Ovary (tissue), 9 donors: Measurements from ENCODE around the gene KLHL22. TPM values are rescaled to one million over a fixed set of nuclear protein-coding genes. Genes with fewer than 3 reads are reported as not detected.
"Not testable (repeated sequence)": the region's sequence is repeated elsewhere in the genome, so short reads cannot be mapped to it uniquely, and the experiment has no call there.

Source experiments
- DNase-seq, 5 donors: peaks; one replicate each; pipeline ENCODE4 v3.0.0-alpha.2; 2019 to 2020
- H3K27ac ChIP-seq, 2 donors: fragments of 200-600 bp; one replicate each; pipeline versions ENCODE4 v1.5.1 to v1.8.0; 2019 to 2022
- H3K27me3 ChIP-seq: fragments of 200-600 bp; one replicate; pipeline ENCODE4 v1.8.0; 2022
- H3K36me3 ChIP-seq: fragments of 200-600 bp; sonication (generic); one replicate; pipeline ENCODE4 v1.5.1; 2019
- H3K4me1 ChIP-seq: one replicate; pipeline ENCODE4 v1.8.1; 2013; ENCODE audit warnings: mild to moderate bottlenecking, moderate library complexity; ENCODE audit not compliant: insufficient read depth
- H3K4me3 ChIP-seq: fragments of 200-600 bp; sonication (generic); one replicate; pipeline ENCODE4 v1.5.1; 2017
- H3K9me3 ChIP-seq, 2 donors: fragments of 200-600 bp in 1 of 2; sonication (generic) in 1 of 2; one replicate each; pipeline versions ENCODE4 v1.5.1 to v1.8.1; 2013 to 2019; ENCODE audit warnings: mild to moderate bottlenecking in 1 of 2, moderate library complexity in 1 of 2
- EP300 ChIP-seq: sonication (generic); formaldehyde crosslinking; IDR thresholded peaks from one replicate; pipeline ENCODE4 v1.6.1; 2017; ENCODE audit warnings: antibody characterized with exemption
- POLR2A ChIP-seq: fragments of 450-650 bp; IDR thresholded peaks from one replicate; pipeline ENCODE4 v1.6.1; 2017; ENCODE audit warnings: antibody characterized with exemption, mild to moderate bottlenecking, moderate library complexity
- WGBS, 3 donors: extraction: QIAGEN DNeasy Blood & Tissue Kit in 1 of 3; methylation state at CpG; one replicate each; pipeline versions ENCODE4 v1.1.5 to v1.1.7; 2013 to 2017; 5-methylcytosine and 5-hydroxymethylcytosine counted together
- intact Hi-C, 4 donors: fragments of 100-400 bp; cut with DNase I; formaldehyde crosslinking; loops; one replicate each; pipeline versions ENCODE4 v1.11.0 to v1.15.1; 2022 to 2023
- polyA plus RNA-seq, 2 donors: library from polyadenylated mRNA; stranded (reverse); fragments of 200-250 nt in 1 of 2; fragments of 350-450 nt in 1 of 2; fragmentation: Illumina TruSeq in 1 of 2; extraction: RNeasy Lipid Tissue Mini Kit (QIAGEN cat#74804) in 1 of 2; gene quantifications; one replicate each; pipeline ENCODE4 v1.2.3, GENCODE V29; 2013 to 2014
- total RNA-seq, 7 donors: library from RNA; depleted of rRNA in 2 of 7; stranded (reverse); fragments of >200 nt in 2 of 7; fragmentation: NEBNext Ultra II Directional in 3 of 7; extraction: Animal tissue kit (Norgen Biotek cat#: 25700) in 3 of 7; gene quantifications; one replicate each; pipeline versions ENCODE4 v1.1.0 to v1.2.4, GENCODE V29; 2016 to 2023
- TF ChIP-seq, protein P1 (sequence below), 3 donors: fragments of 450-650 bp in 2 of 3; fragments of 200-600 bp in 1 of 3; IDR thresholded peaks; one replicate each; pipeline versions ENCODE4 v1.5.1 to v1.8.0; 2016 to 2022; ENCODE audit warnings: antibody characterized with exemption in 3 of 3, mild to moderate bottlenecking in 1 of 3
- donor health status: DM: no; HTN: no; CAD: no; lungs with moderate emphysema.
- donor health status: DM: no; HTN: no; CAD: no.
- donor health status: Bipolar disorder and iron deficiency.
- donor health status: DM: yes; HTN: yes; CAD: no.
- donor health status: DM: no; HTN: no; CAD: no.
- donor health status: DM: yes; HTN: yes; CAD: no.

The KLHL22 gene
- total and polyA plus RNA-seq, 9 donors: 24.6 to 42.9 (median 28.7) TPM

DNA sequence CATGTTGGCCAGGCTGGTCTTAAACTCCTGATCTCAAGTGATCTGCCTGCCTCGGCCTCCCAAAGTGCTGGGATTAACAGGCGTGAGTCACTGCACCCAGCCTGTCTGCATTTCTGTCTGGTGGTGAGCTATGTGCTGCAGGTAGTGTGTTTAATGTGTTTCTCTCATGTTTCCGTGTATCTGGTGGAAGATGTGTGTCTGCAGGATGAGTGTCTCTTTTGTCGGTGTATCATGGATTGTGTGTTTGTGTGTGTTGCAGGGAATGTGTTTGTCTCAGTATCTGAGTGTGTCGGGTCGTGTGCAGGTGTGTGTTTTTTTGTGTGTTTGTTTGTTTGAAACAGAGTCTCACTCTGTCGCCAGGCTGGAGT is 74.1 kb downstream of the KLHL22 start:
- 84 to 91% (median 89%) methylated on average over 7 of the region's 7 CpGs for WGBS, 3 donors
- intact Hi-C loops: loop anchor here in 2 of 4 donors (2.0 to 10.0 kb wide), 3 partner anchors 15 to 153 kb away; partner anchors contain the start of genes KLHL22 (in 1 of the 2) and SCARF2 (in 1 of the 2)
- H3K27ac ChIP-seq: no peak overlapping the region
- no peaks in the 10 kb centered on the region for H3K36me3 ChIP-seq
- H3K9me3 ChIP-seq: no peaks in the 10 kb centered on the region
- H3K4me3 ChIP-seq: no peak overlapping the region
- H3K4me1 ChIP-seq: peaks cover 12% of the 10 kb centered on the region
- peak in 1 of 5 donors; percentile 3 for DNase-seq
- TF ChIP-seq, protein P1, sequence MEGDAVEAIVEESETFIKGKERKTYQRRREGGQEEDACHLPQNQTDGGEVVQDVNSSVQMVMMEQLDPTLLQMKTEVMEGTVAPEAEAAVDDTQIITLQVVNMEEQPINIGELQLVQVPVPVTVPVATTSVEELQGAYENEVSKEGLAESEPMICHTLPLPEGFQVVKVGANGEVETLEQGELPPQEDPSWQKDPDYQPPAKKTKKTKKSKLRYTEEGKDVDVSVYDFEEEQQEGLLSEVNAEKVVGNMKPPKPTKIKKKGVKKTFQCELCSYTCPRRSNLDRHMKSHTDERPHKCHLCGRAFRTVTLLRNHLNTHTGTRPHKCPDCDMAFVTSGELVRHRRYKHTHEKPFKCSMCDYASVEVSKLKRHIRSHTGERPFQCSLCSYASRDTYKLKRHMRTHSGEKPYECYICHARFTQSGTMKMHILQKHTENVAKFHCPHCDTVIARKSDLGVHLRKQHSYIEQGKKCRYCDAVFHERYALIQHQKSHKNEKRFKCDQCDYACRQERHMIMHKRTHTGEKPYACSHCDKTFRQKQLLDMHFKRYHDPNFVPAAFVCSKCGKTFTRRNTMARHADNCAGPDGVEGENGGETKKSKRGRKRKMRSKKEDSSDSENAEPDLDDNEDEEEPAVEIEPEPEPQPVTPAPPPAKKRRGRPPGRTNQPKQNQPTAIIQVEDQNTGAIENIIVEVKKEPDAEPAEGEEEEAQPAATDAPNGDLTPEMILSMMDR (IDR thresholded peaks at IDR 0.05): no peak
- TF ChIP-seq POLR2A (no peak), EP300 (no peak)
- H3K27me3 ChIP-seq: no peaks in the 10 kb centered on the region

DNA sequence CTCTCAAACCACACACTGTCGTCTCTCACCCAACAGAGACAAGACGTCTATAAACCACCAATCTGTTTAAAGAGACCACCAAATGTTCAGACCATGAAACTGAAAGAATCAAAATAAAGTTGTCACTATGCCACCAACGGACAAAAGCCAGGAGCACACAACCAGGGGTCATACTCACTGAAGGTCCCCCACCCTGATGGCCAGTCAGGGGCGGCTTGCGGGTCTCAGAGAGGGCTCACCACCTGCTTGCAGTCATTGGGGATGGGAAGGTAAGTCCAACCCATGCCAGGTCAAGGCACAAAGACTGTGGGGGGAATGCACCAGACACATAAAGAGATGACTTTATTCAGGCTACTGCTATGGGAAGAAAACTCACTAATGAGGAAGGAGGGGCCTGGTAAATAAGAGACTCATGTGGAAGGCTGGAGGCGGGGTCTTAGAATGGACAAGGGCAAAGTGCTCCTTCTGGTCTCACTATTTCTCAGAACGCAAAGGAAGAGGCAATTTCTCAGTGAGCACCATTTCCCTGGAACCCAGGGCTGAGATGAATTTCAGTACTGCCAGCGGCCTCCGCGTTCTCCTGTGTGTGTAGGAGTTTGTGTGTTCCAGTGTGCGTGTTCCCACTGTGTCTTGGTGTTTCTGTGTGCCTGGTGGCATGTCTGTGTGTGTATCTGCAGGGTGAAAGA is 75.3 kb downstream of the KLHL22 start:
- WGBS, 3 donors: 86 to 90% (median 89%) methylated on average over 11 of the region's 11 CpGs
- Histone ChIP-seq H3K9me3 (no peaks in the 10 kb centered on the region), H3K4me1 (peaks cover 12% of the 10 kb centered on the region), H3K27me3 (no peaks in the 10 kb centered on the region), H3K4me3 (no peak overlapping the region), H3K36me3 (no peaks in the 10 kb centered on the region), H3K27ac (no peak overlapping the region)
- intact Hi-C loops: loop anchor here in 2 of 4 donors (2.0 to 10.0 kb wide), 3 partner anchors 17 to 155 kb away; partner anchors contain the start of genes KLHL22 (in 1 of the 2) and SCARF2 (in 1 of the 2)
- DNase-seq: peak in 1 of 5 donors; percentile 20
- TF ChIP-seq POLR2A (no peak), EP300 (no peak)
- TF ChIP-seq, protein P1 (IDR thresholded peaks at IDR 0.05): no peak

DNA sequence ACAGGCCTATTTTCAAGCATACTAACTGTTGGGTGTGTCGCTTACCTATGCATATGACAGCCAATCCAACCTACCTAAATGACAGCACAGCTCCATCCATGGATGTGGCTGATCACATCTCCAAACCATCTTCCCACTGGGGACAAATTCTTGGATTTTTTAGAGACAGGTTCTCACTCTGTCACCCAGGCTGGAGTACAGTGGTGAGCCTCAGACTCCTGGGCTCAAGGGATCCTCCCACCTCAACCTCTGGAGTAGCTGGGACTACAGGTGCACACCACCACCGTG is 76.0 kb downstream of the KLHL22 start:
- TF ChIP-seq, protein P1 (IDR thresholded peaks at IDR 0.05): no peak
- TF ChIP-seq POLR2A (no peak), EP300 (no peak)
- H3K4me3 ChIP-seq: no peak overlapping the region
- peaks cover 12% of the 10 kb centered on the region for H3K4me1 ChIP-seq
- H3K36me3 ChIP-seq: no peaks in the 10 kb centered on the region
- no peak for DNase-seq
- whole genome bisulfite sequencing, 3 donors: 78 to 95% (median 90%) methylated on average over 2 of the region's 2 CpGs
- no peak overlapping the region for H3K27ac ChIP-seq
- intact Hi-C loops: loop anchor here (5.0 to 10.0 kb wide), 4 partner anchors 38 to 275 kb away; partner anchors contain the start of gene KLHL22 (in 3 of the 4)
- H3K27me3 ChIP-seq: no peaks in the 10 kb centered on the region
- H3K9me3 ChIP-seq: no peaks in the 10 kb centered on the region

DNA sequence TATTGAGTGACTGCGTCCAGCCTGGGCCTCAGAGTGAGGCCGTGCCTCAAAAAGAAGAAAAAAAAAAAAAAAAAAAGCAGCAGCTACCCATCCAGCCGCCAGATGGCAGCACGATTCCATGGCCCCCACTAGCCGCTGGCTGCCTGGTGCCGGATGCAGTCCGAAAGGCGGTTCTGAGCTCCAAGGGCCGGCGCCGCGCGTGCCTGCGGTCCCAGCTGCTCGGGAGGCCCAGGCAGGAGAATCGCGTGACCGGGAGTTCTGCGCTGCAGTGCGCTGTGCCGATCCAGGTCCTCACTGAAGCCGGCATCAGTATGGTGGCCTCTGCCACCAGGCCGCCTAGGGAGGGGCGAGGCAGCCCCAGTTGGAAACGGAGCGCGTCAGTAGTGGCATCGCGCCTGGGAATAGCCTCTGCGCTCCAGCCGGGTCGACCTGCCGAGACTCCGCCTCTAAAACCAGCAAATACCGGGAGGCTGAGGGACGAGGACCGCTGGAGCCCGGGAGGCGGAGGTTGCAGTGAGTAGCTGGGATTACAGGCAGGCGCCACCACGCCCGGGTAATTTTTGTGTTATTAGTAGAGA is 77.3 kb downstream of the KLHL22 start:
- Histone ChIP-seq H3K9me3 (no peaks in the 10 kb centered on the region), H3K27ac (no peak overlapping the region), H3K36me3 (no peaks in the 10 kb centered on the region), H3K4me1 (peaks cover 7% of the 10 kb centered on the region), H3K27me3 (no peaks in the 10 kb centered on the region), H3K4me3 (peak overlapping the region; percentile 21)
- intact Hi-C loops: loop anchor here (1.0 to 10.0 kb wide), 5 partner anchors 38 to 277 kb away; partner anchors contain the start of gene KLHL22 (in 3 of the 4)
- whole genome bisulfite sequencing, 3 donors: 6 to 10% (median 9%) methylated on average over 42 of the region's 42 CpGs
- TF ChIP-seq POLR2A: no peak
- TF ChIP-seq, protein P1 (IDR thresholded peaks at IDR 0.05): peak; percentile 77 to 85 (median 84)
- peak; percentile 86 to 90 (median 89) for DNase-seq

DNA sequence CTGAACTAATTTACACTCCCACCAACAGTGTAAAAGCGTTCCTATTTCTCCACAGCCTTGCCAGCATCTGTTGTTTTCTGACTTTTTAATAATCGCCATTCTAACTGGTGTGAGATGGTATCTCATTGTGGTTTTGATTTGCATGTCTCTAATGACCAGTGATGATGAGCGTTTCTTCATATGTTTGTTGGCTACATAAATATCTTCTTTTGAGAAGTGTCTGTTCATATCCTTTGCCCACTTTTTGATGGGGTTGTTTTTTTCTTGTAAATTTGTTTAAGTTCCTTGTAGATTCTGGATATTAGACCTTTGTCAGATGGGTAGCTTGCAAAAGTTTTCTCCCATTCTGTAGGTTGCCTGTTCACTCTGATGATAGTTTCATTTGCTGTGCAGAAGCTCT is 79.9 kb downstream of the KLHL22 start:
- not testable (repeated sequence) for H3K27ac ChIP-seq, H3K36me3 ChIP-seq, H3K4me3 ChIP-seq, H3K4me1 ChIP-seq, H3K9me3 ChIP-seq, H3K27me3 ChIP-seq, DNase-seq
- intact Hi-C loops: loop anchor here (5.0 to 10.0 kb wide), 4 partner anchors 42 to 279 kb away; partner anchors contain the start of gene KLHL22 (in 3 of the 4)
- 83 to 89% (median 85%) methylated on average over 3 of the region's 3 CpGs for WGBS, 3 donors

DNA sequence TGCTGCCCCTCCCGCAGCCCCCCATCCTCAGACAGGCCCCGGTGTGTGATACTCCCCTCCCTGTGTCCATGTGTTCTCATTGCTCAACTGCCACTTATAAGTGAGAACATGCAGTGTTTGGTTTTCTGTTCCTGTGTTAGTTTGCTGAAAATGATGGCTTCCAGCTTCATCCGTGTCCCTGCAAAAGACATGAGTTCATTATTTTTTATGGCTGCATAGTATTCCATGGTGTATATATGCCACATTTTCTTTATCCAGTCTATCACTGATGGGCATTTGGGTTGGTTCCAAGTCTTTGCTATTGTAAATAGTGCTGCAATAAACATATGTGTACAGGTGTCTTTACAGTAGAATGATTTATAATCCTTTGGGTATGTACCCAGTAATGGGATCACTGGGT is 80.4 kb downstream of the KLHL22 start:
- H3K4me1 ChIP-seq, DNase-seq, H3K36me3 ChIP-seq, H3K9me3 ChIP-seq, H3K27ac ChIP-seq, H3K4me3 ChIP-seq, H3K27me3 ChIP-seq: not testable (repeated sequence)
- WGBS, 3 donors: 86 to 95% (median 87%) methylated on average over 3 of the region's 3 CpGs
- intact Hi-C loops: loop anchor here (5.0 to 10.0 kb wide), 4 partner anchors 42 to 280 kb away; partner anchors contain the start of gene KLHL22 (in 3 of the 4)
